ENCODE results near the gene RELN. TPM values are rescaled to one million over a fixed set of nuclear protein-coding genes. Genes with fewer than 3 reads are reported as not detected.
"Not testable (repeated sequence)": the region's sequence is repeated elsewhere in the genome, so short reads cannot be mapped to it uniquely, and the experiment has no call there.

The RELN gene
- total and polyA plus RNA-seq, 8 donors, result 0.08 to 1.4 (median 0.64) TPM

- WGBS, 2 donors, result 55 to 69% methylated on average over 1 of the region's 1 CpG
Measured at GRCh38 chr7:103795107-103795506, 194.4 kb downstream of the RELN start.

GRCh38 chr7:103794424-103794823, 195.0 kb downstream of the RELN start:
- FAIRE-seq, result no peak
- ATAC-seq, result no peak
- Histone ChIP-seq H3K36me3 (no peaks in the 10 kb centered on the region), H3K4me1 (peaks cover 0 to 3% (median 0%) of the 10 kb centered on the region in 3 donors), H3K4me3 (no peak overlapping the region), H3K27ac (no peak overlapping the region), H3K9me3 (no peaks in the 10 kb centered on the region), H3K27me3 (no peaks in the 10 kb centered on the region)
- DNase-seq, result no peak
- WGBS, 2 donors, result 71 to 74% methylated on average over 1 of the region's 1 CpG
- intact Hi-C loops (cut with DNase I), result no loop called here
- TF ChIP-seq, protein P1, sequence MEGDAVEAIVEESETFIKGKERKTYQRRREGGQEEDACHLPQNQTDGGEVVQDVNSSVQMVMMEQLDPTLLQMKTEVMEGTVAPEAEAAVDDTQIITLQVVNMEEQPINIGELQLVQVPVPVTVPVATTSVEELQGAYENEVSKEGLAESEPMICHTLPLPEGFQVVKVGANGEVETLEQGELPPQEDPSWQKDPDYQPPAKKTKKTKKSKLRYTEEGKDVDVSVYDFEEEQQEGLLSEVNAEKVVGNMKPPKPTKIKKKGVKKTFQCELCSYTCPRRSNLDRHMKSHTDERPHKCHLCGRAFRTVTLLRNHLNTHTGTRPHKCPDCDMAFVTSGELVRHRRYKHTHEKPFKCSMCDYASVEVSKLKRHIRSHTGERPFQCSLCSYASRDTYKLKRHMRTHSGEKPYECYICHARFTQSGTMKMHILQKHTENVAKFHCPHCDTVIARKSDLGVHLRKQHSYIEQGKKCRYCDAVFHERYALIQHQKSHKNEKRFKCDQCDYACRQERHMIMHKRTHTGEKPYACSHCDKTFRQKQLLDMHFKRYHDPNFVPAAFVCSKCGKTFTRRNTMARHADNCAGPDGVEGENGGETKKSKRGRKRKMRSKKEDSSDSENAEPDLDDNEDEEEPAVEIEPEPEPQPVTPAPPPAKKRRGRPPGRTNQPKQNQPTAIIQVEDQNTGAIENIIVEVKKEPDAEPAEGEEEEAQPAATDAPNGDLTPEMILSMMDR (IDR thresholded peaks at IDR 0.05), result no peak

More at GRCh38 chr7:103795107-103795506, 194.4 kb downstream of the RELN start:
- H3K27ac ChIP-seq, result no peak overlapping the region
- no peak for DNase-seq
- no peak for ATAC-seq
- no peaks in the 10 kb centered on the region for H3K9me3 ChIP-seq
- FAIRE-seq, result no peak
- peaks cover 0 to 3% (median 0%) of the 10 kb centered on the region in 3 donors for H3K4me1 ChIP-seq
- H3K4me3 ChIP-seq, result no peak overlapping the region
- H3K36me3 ChIP-seq, result no peaks in the 10 kb centered on the region
- no peaks in the 10 kb centered on the region for H3K27me3 ChIP-seq
- intact Hi-C loops (cut with DNase I), result no loop called here
- TF ChIP-seq, protein P1 (IDR thresholded peaks at IDR 0.05), result no peak

- H3K9me3 ChIP-seq, result no peaks in the 10 kb centered on the region
- peaks cover 0 to 3% (median 0%) of the 10 kb centered on the region in 3 donors for H3K4me1 ChIP-seq
- H3K27me3 ChIP-seq, result no peaks in the 10 kb centered on the region
- H3K36me3 ChIP-seq, result no peaks in the 10 kb centered on the region
- FAIRE-seq (no peak), DNase-seq (no peak), ATAC-seq (no peak)
- H3K27ac ChIP-seq, result no peak overlapping the region
- TF ChIP-seq, protein P1 (IDR thresholded peaks at IDR 0.05), result no peak
- H3K4me3 ChIP-seq, result no peak overlapping the region
- intact Hi-C loops (cut with DNase I), result no loop called here
- WGBS, 2 donors, result 77 to 84% methylated on average over 5 of the region's 5 CpGs
Measured at GRCh38 chr7:103793614-103794013, 195.8 kb downstream of the RELN start.

- TF ChIP-seq, protein P1 (IDR thresholded peaks at IDR 0.05), result no peak
- ATAC-seq (no peak), DNase-seq (no peak), FAIRE-seq (no peak)
- Histone ChIP-seq H3K27ac (no peak overlapping the region), H3K9me3 (no peaks in the 10 kb centered on the region), H3K4me3 (no peak overlapping the region), H3K27me3 (no peaks in the 10 kb centered on the region), H3K4me1 (peaks cover 0 to 3% (median 0%) of the 10 kb centered on the region in 3 donors), H3K36me3 (no peaks in the 10 kb centered on the region)
- intact Hi-C loops (cut with DNase I), result no loop called here
Measured at GRCh38 chr7:103791894-103792293, 197.6 kb downstream of the RELN start.

GRCh38 chr7:103787041-103787440, 202.4 kb downstream of the RELN start:
- WGBS, 2 donors, result 65 to 72% methylated on average over 1 of the region's 1 CpG
- H3K36me3 ChIP-seq; H3K27me3 ChIP-seq; H3K4me3 ChIP-seq; DNase-seq; H3K9me3 ChIP-seq; FAIRE-seq; H3K4me1 ChIP-seq; H3K27ac ChIP-seq; ATAC-seq; intact Hi-C loops (cut with DNase I): not testable (repeated sequence)

Data from pancreas (tissue), 10 donors.